GM12878 (cell line): ENCODE measurements around the gene WDR45B. TPM values are rescaled to one million over a fixed set of nuclear protein-coding genes. Genes with fewer than 3 reads are reported as not detected.

ENCODE experiments used
- ATAC-seq: fragments of 200-7000 bp; cut with Tn5 transposase; 3 replicates; pipeline ENCODE4 v1.9.1; 2020; ENCODE audit warnings: mild to moderate bottlenecking, moderate library complexity
- BruUV-seq: library from RNA; stranded (reverse); fragments of 400-500 nt; replicated peaks from 2 replicates; lab custom pipeline; 2021; lab: Mats Ljungman, UMichigan
- CTCF ChIA-PET: fragments of 300-600 bp; sonication (Branson Sonifier 250); formaldehyde crosslinking; extraction: SDS; loops from one replicate; lab custom pipeline; 2021; ENCODE audit warnings: inconsistent platforms; lab: Yijun Ruan, JAX
- POLR2A ChIA-PET: fragments of 350-600 bp; formaldehyde crosslinking; extraction: SDS; loops from one replicate; lab custom pipeline; 2021; ENCODE audit warnings: inconsistent platforms; lab: Charles Lee
- RAD21 ChIA-PET: fragments of 300-600 bp; sonication (Branson Sonifier 250); formaldehyde crosslinking; loops from one replicate; lab custom pipeline; 2023; ENCODE audit warnings: antibody characterized with exemption; ENCODE audit not compliant: unreplicated experiment; lab: Charles Lee
- SMC1A ChIA-PET: fragments of 300-600 bp; sonication (Branson Sonifier 250); formaldehyde crosslinking; loops from one replicate; lab custom pipeline; 2023; ENCODE audit not compliant: unreplicated experiment, uncharacterized antibody; lab: Charles Lee
- DNase-seq: peaks from one replicate; pipeline ENCODE4 v3.0.0-alpha.2; 2011; ENCODE audit warnings: low read depth, low spot score
- FAIRE-seq: peaks from 3 replicates; lab custom pipeline; 2011; peaks lifted over from hg19 to GRCh38; lab: Jason Lieb, UNC
- H2AFZ ChIP-seq: 2 replicates; pipeline ENCODE4 v1.6.0; 2011; ENCODE audit warnings: low read depth, low read length, control low read depth; ENCODE audit not compliant: control insufficient read depth
- H3K27ac ChIP-seq: 2 replicates; pipeline ENCODE4 v1.5.1; 2011; ENCODE audit warnings: control low read depth; ENCODE audit not compliant: control insufficient read depth, insufficient read depth
- H3K27me3 ChIP-seq, 2 experiments: replicated peaks in 1 of 2; 2 replicates each; pipeline versions ENCODE4 v1.6.0 to v1.6.1; 2011; ENCODE audit warnings: low read length in 1 of 2; ENCODE audit not compliant: control insufficient read depth in 2 of 2, insufficient read depth in 2 of 2
- H3K36me3 ChIP-seq, 2 experiments: 2 replicates each; pipeline ENCODE4 v1.5.1; 2011; ENCODE audit warnings: low read length in 1 of 2; ENCODE audit not compliant: control insufficient read depth in 2 of 2, insufficient read depth in 2 of 2
- H3K4me1 ChIP-seq: 2 replicates; pipeline ENCODE4 v1.6.1; 2011; ENCODE audit warnings: mild to moderate bottlenecking, low read length, moderate library complexity, mixed read lengths; ENCODE audit not compliant: control insufficient read depth, insufficient read depth
- H3K4me2 ChIP-seq: 2 replicates; pipeline ENCODE4 v1.6.0; 2011; ENCODE audit warnings: control low read depth; ENCODE audit not compliant: control insufficient read depth, insufficient read depth
- H3K4me3 ChIP-seq: fragments of 200-600 bp; sonication (generic); 2 replicates; pipeline ENCODE4 v1.5.1; 2016
- H3K79me2 ChIP-seq: 2 replicates; pipeline ENCODE4 v1.6.0; 2011; ENCODE audit warnings: low read length; ENCODE audit not compliant: control insufficient read depth, insufficient read depth
- H3K9ac ChIP-seq: 2 replicates; pipeline ENCODE4 v1.8.0; 2011; ENCODE audit warnings: low read length, control low read depth, mixed read lengths; ENCODE audit not compliant: control insufficient read depth, insufficient read depth
- H3K9me3 ChIP-seq: replicated peaks from 3 replicates; pipeline ENCODE4 v1.5.1; 2011; ENCODE audit warnings: mild to moderate bottlenecking, low read length; ENCODE audit not compliant: control insufficient read depth, insufficient read depth
- H4K20me1 ChIP-seq: 2 replicates; pipeline ENCODE4 v1.6.0; 2011; ENCODE audit not compliant: control insufficient read depth, insufficient read depth
- BRCA1 ChIP-seq: IDR thresholded peaks from 2 replicates; pipeline ENCODE4 v1.6.1; 2011; ENCODE audit warnings: low read depth, low read length, improper control_type of control experiment
- CEBPB ChIP-seq, 2 experiments: fragments of 150-350 bp in 1 of 2; IDR thresholded peaks; 2 replicates each; pipeline ENCODE4 v1.6.1; 2012 to 2014; ENCODE audit warnings: low read depth in 2 of 2, low read length in 2 of 2, borderline replicate concordance in 1 of 2, inconsistent platforms in 1 of 2
- MTA3 ChIP-seq: IDR thresholded peaks from 2 replicates; pipeline ENCODE4 v1.6.1; 2012; ENCODE audit warnings: low read length, inconsistent platforms, borderline replicate concordance
- NR2C1 ChIP-seq: fragments of 450-650 bp; IDR thresholded peaks from 2 replicates; pipeline ENCODE4 v1.6.1; 2017; ENCODE audit warnings: antibody characterized with exemption, mild to moderate bottlenecking, moderate library complexity
- RBBP5 ChIP-seq: fragments of 200-600 bp; sonication (generic); conservative IDR thresholded peaks from 2 replicates; pipeline ENCODE4 v1.6.1; 2016
- WGBS: methylation state at CpG from one replicate; pipeline ENCODE4 v1.1.6; 2016; ENCODE audit warnings: low lambda C conversion rate; ENCODE audit not compliant: insufficient replicate concordance, insufficient coverage; ENCODE audit errors: missing lambda C conversion rate; 5-methylcytosine and 5-hydroxymethylcytosine counted together
- in situ Hi-C: fragments of 300-500 bp; cut with MboI; formaldehyde crosslinking; loops from 9 replicates; pipeline ENCODE4 v1.14.3; 2018; ENCODE audit warnings: mixed read lengths
- intact Hi-C: fragments of 100-400 bp; cut with micrococcal nuclease; formaldehyde crosslinking; loops from one replicate; pipeline ENCODE4 v1.14.2; 2022; ENCODE audit not compliant: unreplicated experiment
- polyA plus RNA-seq, 11 experiments: library from polyadenylated mRNA; depleted of rRNA in 4 of 11; unstranded in 6 of 11; stranded (reverse) in 5 of 11; fragments of >200 nt; fragmentation: Nextera tagmentation in 4 of 11; fragmentation: Illumina TruSeq in 1 of 11; extraction: Ambion mirVana in 4 of 11; extraction: Trizol in 1 of 11; gene quantifications; 1 replicate in 1 of 11; 2 replicates in 10 of 11; pipeline versions ENCODE4 v1.2.1 to v1.2.3, GENCODE V29; 2011 to 2016; ENCODE audit warnings: inconsistent platforms in 2 of 11, missing spikeins in 2 of 11, low read depth in 1 of 11
- total RNA-seq, 4 experiments: library from RNA; depleted of rRNA in 3 of 4; stranded (reverse); fragments of >200 nt in 3 of 4; fragmentation: Illumina TruSeq in 1 of 4; extraction: Trizol in 1 of 4; gene quantifications; 2 replicates each; pipeline versions ENCODE4 v1.2.1 to v1.2.3, GENCODE V29; 2013 to 2021
- TF ChIP-seq, protein P1 (sequence below): IDR thresholded peaks from 2 replicates; pipeline ENCODE4 v1.6.1; 2011; ENCODE audit warnings: borderline replicate concordance, low read depth, mild to moderate bottlenecking, moderate library complexity, low read length; ENCODE audit not compliant: insufficient read depth, poor library complexity, severe bottlenecking

WDR45B gene
- total and polyA plus RNA-seq, 10 of the 15 experiments (the other 5 are each of a cell fraction or from before 2014, with no cell fraction given): 1.0 to 73.7 (median 26.6) TPM

DNA sequence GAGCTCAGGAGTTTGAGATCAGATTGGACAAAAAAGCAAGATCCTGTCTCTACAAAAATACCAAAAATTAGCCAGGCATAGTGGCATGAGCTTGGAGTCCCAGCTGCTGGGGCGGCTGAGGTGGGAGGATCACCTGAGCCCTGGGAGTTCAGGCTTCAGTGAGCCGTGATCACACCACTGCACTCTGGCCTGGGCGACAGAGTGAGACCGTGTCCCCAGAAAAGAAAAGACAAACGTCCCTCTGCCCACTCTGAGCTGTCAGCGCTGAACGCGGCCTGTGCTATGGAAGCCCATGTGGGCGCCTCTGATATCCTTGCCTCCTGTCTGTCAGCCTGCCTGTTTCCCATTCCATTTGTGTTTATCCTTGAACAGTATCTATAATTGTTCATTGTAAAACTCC is 78.0 kb downstream of the WDR45B start:
- POLR2A ChIA-PET: no interaction called here
- WGBS: 32% methylated on average over 9 of the region's 9 CpGs
- ATAC-seq (no peak), DNase-seq (no peak), FAIRE-seq (no peak)
- H3K4me1 ChIP-seq: no peaks in the 10 kb centered on the region
- SMC1A ChIA-PET: no interaction called here
- no peaks in the 10 kb centered on the region for H3K79me2 ChIP-seq
- intact Hi-C loops (no loop called here), in situ Hi-C loops (no loop called here)
- no peak for TF ChIP-seq NR2C1
- TF ChIP-seq BRCA1: no peak
- TF ChIP-seq, protein P1, sequence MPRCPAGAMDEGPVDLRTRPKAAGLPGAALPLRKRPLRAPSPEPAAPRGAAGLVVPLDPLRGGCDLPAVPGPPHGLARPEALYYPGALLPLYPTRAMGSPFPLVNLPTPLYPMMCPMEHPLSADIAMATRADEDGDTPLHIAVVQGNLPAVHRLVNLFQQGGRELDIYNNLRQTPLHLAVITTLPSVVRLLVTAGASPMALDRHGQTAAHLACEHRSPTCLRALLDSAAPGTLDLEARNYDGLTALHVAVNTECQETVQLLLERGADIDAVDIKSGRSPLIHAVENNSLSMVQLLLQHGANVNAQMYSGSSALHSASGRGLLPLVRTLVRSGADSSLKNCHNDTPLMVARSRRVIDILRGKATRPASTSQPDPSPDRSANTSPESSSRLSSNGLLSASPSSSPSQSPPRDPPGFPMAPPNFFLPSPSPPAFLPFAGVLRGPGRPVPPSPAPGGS: no peak
- TF ChIP-seq CEBPB (IDR thresholded peaks at IDR 0.05; ENCODE audit: borderline replicate concordance in 1 of 2, low read depth in 2 of 2, low read length in 2 of 2): no peak
- no peak for TF ChIP-seq MTA3
- TF ChIP-seq RBBP5: no peak
- H3K9me3 ChIP-seq: no peaks in the 10 kb centered on the region
- 0 out of 2 replicates have a peak, but pooled peaks cover 3% of the 10 kb centered on the region for H4K20me1 ChIP-seq
- H3K9ac ChIP-seq: no peak overlapping the region
- H3K27me3 ChIP-seq: no peaks in the 10 kb centered on the region
- H3K36me3 ChIP-seq: peaks cover 32 to 45% of the 10 kb centered on the region in 2 experiments
- no peak overlapping the region for H3K4me3 ChIP-seq
- no peak overlapping the region for H3K27ac ChIP-seq
- H2AFZ ChIP-seq: no peak overlapping the region
- no peak overlapping the region for H3K4me2 ChIP-seq
- BruUV-seq: no TSS peak
- CTCF ChIA-PET: interaction anchor here (0.7 kb wide), 1 partner anchor 77 kb away, joined by 4 read pairs; no protein-coding TSS in a partner anchor
- RAD21 ChIA-PET: no interaction called here
